ENCODE data around the gene DHX32.

DHX32 gene

DNA sequence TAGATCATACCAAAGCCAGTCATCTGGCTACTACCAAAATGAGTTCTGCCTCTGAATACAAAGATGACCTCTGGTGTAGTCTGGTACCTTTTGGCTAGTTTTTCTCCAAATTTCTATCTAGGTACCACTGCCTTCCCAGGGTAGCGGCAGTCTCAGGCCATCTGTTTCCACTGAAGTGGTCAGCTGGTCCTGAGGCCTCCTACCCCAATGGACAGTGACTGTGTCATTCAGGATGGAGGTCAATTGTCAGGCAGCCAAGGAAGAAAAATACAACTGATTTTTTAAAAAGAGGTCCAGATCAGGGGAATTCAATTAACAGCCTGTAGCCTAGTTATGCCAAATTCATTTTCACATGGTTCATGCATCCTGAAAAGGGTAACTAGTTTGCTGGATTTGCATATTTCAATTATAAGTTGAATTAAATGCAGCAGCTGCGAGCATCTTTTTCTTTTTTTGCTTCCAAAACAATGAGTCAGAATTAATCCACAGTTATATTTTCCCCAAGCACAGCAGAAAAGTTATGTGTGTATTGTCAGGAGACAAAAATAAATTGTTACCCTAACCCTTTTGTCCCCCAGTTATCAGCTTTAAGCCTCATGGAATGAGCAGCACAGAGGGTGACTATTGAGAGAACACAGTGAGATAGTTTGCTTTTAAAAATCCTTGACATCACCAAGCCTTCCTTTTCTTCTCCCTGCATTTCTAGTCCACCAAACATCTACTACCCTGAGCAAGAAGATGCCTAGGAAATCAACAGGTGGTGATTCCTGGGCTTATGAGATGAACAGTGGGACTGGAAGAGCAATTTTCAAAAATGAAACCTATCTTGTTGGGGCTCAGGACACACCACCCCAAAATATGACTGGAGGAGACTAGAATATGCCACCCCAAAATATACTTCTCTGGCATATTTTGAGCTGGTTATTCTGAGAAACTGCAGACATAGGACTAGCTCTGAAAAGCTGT lies 30.0 kb downstream of the DHX32 start:
- FAIRE-seq: no peak

DNA sequence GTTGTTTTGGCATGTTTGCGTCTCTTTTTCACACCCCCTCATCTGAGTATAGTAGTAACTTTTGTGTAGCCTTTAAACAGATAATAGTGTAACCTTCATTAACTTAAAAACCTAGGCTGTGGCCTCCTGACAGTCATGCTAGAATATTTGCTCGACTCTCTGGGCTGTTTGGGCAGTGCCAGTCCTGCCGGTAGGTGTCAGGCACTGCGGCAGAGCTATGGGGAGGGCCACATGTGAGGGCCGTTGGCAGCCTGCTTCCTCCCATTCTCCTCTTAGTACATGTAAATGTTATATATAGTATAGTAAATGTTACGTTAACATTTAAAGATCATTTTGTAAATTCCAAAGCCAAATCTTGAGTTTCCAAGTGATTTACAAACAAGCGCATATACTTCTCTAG lies 31.6 kb downstream of the DHX32 start:
- FAIRE-seq (no peak), DNase-seq (ENCODE audit: low spot score) (no peak)

More for the DNA sequence above, 30.0 kb downstream of the DHX32 start:
- DNase-seq (ENCODE audit: low spot score): no peak

DNA sequence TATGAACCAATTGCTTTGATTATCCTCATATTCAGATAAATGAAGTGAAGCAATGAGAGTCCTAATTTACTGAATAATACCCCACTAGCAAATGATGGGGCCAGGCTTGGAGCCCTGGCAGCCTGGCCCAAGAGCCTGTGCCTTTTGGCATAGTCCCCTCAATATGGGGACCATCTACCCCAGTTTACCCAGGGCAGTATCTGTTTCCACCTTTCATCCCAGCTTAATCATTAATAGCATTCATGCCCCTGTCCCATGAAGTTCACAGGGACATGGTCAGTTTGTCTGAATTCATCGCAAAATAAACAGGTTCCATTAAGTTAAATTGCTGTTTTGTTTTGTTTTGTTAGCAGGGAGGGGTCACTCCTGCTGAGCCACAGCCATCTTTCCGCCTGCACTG lies 32.2 kb downstream of the DHX32 start:
- no peak for FAIRE-seq
- DNase-seq (ENCODE audit: low spot score): no peak

DNA sequence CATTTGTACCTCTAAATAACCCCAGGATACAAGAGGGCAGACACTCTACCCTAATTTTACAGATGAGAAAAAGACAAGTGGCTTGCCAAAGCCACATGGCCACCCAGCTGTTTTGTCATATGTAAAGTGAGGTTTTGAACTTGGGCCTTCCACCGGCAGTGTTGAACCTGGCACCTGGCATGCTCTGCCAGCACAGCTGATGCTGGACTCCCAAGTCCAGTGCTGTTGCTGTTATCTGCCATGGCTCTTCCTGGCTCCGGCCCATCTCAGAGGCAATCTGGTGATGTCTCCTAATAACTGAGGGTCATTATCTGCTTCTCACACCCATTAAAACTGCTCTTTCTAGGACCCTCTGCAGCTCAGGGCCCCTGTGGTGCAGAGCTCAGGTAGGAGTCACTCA lies 32.7 kb downstream of the DHX32 start:
- FAIRE-seq: no peak

DNA sequence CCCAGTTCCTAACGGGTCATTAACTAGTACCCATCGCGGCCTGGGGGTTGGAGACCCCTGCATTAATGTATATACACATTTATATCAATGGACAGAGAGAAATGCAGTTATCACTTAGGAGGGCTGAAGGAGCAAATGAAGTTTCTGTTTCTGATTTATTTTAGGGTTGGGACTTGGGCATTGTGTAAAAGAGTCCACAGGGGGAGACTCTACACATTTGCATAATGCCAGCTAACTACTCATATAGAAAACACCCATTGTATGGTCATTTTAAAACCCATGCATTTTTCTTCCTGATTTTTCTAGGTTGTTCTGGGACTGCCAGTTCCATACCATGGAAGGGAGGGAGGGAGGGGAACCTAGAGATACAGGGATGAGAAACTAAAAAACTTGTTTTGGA lies 34.2 kb downstream of the DHX32 start:
- DNase-seq (ENCODE audit: low spot score): no peak
- no peak for FAIRE-seq

More for the DNA sequence above, 32.7 kb downstream of the DHX32 start:
- no peak for DNase-seq (ENCODE audit: low spot score)

DNA sequence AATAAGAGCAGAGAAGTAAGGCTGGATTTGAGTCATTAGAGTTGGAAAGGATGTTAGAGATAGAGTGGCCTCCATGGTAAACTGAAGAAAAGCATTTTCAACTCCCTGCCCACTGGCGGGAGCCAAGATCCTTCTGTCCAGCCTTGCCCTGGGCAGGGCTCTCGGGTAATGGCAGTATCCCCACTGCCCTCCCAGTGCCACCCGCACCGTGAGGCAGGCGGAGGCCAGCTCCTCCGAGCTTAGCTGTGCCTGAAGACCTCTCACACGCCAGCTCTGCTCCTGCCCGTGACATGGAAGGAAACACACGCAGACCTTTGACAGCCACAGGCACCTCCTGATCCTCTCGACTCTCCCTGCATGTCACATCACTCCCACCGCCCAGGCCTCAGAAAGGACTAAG lies 35.5 kb downstream of the DHX32 start:
- FAIRE-seq (no peak), DNase-seq (ENCODE audit: low spot score) (no peak)

DNA sequence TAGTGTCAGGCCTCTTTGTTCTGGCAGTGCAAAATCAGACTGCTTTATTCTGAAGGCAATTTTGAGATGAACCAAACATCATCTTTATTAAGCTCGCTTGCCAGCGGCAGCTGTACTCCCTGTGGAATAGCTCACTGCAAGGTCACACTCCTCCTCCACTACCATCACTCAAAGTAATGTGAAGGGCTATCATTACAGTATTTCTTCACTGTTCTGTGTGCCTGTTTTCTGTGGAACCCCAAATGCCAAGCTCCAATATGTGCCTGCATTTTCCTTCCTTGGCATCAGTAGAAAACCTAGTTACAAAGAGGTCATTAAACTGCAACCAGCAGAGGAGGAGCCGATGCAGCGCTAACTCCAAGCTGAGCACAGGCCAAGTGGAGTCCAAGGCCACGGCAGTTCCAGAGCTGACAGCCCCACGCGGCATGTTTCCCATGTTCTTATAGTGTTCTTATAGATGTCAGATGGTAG lies 36.3 kb downstream of the DHX32 start:
- FAIRE-seq (no peak), DNase-seq (ENCODE audit: low spot score) (no peak)

DNA sequence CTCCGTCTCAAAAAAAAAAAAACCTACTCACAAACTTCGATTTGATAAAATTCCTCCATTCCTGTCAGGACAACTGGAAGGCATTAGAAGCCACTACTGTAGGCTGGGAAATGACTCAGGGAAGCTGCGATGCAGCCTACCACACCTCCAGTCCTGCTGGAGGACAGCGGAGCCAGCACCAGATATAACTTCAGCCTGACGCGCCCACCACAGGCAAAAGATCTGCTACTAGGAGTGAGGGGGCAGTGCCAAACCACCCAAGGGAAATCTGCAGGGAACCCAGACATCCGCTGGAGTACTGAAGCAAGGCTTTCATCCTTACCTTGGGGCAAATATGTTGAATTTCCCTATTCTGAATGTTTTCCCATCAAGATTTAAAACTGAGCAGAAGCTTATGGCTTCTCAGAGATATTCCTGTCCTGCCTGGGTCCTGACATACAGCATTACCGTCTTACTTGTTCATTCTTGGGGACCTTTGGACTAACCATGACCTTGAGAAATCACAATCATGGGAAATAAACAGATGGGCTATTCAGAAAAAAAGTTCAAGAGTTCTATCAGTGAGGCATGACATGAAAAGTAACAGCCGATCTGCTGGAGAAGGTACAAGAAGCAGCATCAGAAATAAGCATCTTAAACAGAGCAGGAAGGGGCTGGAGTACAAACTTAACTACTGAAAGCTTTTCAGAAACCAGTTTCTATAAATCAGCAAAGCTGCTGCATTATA lies 37.3 kb downstream of the DHX32 start:
- FAIRE-seq (no peak), DNase-seq (ENCODE audit: low spot score) (no peak)

DNA sequence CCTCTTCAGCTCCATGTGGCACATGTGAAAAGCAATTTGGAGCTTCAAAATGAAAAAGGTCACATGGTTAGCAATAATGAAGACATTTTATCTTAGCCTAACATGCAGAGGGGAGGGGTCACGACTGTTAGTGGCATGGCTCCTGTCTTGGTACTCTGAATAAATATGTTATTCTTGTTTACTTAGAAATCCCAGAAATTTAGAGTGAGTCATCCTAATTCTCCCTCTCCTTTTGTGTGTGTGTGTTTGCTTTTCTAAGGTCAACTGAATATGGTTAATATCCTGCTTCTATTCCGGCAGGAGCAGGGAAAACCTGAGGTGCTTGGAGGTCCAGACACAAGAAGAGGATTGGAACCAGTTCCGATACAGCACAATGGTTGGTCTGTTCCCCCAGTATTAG lies 40.1 kb downstream of the DHX32 start:
- FAIRE-seq (no peak), DNase-seq (ENCODE audit: low spot score) (no peak)

DNA sequence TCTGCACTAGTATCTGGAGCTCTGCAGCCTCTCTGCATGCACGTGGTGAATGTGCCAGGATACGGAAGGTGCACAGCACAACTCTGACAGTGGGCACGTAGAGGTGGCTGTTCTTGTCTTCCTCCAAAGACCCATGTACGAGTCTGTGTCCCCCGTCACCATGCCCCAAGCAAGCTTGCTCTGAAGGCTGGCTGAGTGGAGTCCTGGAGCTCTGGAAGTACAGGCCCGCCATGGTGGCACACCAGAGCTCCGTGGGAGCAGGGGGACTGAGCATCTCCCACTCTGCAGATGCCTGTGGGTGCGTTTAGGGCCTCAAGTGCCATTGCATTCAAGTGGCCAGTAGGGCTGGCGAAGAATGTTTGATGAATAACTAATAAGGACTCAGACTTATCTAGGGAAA lies 40.7 kb downstream of the DHX32 start:
- no peak for FAIRE-seq
- DNase-seq (ENCODE audit: low spot score): no peak

DNA sequence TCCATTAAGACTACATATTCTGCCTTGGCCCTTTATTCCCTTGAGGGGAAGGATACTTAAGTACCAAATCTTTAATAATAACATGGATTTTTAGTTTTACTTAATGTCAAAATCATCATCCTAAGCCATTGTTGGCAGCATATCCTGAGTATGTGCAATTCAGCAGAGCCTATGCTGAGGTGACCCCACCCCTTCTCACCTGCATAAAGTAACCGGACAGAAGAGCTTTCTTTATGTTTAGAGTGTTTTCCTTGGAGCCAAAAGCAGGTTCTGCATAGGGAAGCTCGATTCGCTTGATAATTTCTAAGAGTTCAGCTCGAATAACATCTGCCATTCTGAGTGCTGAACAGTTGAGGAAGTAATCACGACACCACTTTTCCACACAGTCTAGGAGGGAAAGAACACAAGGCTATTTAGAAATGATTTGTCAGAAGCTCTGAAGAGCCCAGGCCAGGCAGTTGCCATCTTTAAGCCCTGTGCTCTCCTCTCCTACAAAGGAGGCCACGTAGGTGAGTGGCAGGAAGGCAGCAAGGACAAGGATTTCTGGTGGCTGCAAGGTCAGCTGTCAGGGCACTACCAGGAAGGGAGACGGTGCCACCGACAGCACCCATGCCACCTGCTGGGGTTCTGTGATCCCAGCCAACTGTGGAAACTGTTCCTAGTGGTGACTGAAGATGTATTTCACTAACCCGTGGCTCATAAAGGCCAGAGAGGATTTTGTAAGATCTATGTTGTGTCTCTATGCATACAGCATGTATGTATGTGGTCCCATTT lies 42.1 kb downstream of the DHX32 start:
- no peak for DNase-seq (ENCODE audit: low spot score)
- FAIRE-seq: no peak

DNA sequence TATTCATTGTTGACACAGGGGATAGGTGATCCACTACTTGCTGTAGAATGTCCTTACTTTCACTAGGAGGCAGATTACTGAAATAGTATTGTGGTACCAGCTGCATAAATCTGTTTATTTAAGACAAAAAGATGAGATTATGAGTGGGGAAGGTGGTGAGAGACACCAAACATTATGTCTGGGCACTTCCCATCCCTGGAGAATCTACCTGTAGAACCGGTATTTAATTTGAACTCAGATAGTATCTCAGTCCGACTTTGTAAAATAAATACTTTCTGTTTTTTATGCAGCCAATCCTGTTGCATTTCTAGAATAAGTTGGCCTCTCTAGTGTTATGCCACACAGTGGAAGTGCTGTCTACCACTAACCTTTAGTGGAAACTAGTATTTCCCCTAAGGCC lies 44.3 kb downstream of the DHX32 start:
- FAIRE-seq (no peak), DNase-seq (ENCODE audit: low spot score) (no peak)

DNA sequence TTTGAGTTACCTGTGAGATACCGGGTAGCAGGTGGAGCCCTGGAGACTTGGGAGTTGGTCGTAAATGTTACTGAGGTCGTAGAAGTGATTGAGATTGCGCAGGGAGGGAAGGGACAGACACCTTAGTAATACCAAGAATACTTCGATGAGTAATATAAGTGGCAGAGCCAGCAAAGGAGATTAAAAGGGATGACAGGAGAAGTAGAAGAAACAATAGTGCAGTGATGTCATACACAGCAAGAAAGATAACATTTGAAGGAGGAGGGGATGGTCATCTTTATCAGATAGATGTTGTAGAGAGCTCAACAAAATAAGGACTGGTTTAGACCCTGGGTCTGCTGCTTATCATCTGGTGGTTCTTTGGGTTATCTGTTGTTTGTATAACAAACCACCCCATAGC lies 52.8 kb downstream of the DHX32 start:
- DNase-seq (ENCODE audit: low spot score) (no peak), FAIRE-seq (no peak)

DNA sequence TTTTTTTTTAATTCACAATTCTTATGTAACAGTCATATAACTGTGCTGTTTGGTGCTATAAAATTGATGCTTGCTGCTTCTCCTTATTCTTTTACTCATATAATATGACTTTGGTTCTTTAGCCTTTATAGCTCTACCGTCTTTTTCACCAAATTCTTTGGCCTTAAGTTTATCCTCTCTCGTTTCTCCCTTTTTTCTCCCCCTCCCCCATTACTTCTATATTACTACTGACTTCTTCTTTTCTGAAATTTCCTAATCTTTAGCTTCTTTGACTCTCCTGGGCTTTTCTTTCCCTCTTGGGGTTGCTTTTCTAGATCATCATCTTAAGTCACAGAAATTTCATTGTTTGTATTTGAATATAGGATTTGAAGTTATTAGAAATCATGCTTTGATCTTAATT lies 54.0 kb downstream of the DHX32 start:
- DNase-seq (ENCODE audit: low spot score) (no peak), FAIRE-seq (no peak)

DNA sequence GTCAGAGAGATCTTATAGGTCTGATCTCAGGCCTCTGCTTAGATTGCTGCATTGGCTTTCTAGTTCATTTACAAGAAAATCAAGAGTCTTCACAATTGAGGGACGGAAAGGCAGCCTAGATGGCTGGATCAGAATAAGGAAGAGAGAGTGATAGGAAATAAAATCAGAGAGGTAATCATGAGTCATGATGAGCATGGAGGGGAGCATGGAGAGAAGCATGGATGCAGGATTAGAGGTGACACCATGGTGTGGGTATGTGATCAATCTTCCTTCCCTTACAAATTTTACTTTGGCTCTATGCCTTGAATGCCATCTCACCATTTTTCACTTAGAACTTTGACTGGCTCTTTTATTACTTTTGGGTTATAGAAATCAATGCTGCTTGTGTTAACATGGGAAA lies 56.4 kb downstream of the DHX32 start:
- FAIRE-seq (no peak), DNase-seq (ENCODE audit: low spot score) (no peak)

DNA sequence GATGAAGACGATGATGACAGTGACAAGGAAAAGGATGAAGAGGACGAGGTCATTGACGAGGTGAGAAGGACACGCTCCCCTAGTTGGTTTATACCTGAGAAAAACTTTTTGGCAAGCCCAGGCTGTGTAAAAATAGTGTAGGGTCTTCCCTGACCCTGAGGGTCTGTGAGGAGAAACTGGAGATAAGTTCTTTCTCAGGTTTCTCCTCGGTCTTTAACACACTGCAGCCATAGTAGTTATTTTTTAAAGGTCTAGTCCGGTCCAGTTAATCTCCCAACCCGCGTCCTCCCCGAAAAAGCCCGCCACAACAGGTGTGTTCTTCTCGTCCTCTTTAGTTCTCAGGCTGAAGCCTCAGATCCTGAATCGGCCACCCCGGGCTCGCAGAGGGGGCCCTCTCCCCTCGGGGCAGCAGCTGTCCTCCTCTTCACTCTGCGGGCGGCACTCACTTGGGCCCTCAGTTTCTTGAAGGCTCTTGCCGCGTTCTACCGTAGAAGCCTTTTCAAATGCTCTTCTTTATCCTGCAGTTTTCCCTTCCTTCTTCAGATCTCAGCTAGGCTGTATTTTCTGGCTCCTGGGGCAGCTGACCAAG lies 57.3 kb downstream of the DHX32 start:
- no peak for FAIRE-seq
- peak; percentile 5 for DNase-seq (ENCODE audit: low spot score)

DNA sequence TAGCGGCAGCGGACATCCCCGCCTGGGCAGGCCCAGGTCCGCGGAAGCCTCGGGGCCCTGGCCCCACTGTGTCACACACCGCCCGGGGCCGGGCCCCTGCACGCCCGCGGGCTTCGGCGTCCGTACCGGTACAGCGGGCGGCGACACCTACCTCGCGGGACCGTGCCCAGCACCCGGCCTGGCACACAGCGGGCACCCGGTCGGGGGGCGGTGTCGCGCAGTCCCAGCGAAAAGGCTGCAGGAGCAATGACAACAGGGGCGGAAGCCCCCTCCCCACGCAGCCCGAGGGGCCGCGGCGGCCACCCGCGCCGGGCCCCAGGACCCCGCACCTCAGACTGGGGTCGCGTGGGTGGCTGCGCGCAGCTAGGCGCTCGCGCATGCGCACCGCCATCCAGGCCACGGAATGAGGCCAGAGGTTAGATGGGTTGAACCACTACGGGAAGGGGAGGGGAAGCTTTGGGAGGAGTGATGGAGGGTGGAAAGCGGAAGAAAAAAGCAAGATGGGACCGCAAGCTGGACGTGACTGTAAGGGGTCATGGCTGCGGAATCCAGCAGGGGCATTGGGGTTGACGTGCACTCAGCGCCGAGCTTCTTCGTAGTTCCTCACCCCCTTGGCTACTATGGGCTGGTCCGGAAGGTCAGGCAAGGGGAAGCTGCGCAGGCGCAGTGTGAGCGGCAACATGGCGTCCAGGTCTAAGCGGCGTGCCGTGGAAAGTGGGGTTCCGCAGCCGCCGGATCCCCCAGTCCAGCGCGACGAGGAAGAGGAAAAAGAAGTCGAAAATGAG lies 58.0 kb downstream of the DHX32 start, which contains the start of the genes BCCIP and UROS:
BCCIP (plus strand) TSS at position 669 of the 785 bp plus-strand sequence; CDS start at position 681, 12 bp downstream.
UROS (minus strand) TSS at position 381 of the 785 bp plus-strand sequence. CDS start 6,759 bp downstream, outside the sequence.
- DNase-seq (ENCODE audit: low spot score) (peak; percentile 94), FAIRE-seq (peak; percentile 20)

DNA sequence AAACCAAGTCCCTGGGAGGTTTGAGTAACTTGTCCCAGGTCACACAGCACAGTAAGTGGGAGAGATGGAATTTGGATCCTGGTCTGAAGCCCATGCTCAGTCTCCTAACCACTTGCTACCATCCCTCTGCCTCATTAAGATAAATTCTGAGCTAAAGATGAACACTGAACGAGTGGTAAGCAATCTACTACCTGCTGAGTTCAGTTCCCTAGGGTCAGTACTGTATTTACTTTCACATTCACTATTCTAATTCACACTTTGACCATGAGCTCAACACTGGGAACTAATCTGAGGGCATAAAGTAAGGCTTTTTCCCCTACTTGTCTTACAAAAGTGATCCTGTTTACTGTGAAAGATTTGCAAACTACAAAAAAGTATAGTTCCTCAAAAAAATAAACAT lies 60.4 kb downstream of the DHX32 start:
- FAIRE-seq: no peak
- no peak for DNase-seq (ENCODE audit: low spot score)

DNA sequence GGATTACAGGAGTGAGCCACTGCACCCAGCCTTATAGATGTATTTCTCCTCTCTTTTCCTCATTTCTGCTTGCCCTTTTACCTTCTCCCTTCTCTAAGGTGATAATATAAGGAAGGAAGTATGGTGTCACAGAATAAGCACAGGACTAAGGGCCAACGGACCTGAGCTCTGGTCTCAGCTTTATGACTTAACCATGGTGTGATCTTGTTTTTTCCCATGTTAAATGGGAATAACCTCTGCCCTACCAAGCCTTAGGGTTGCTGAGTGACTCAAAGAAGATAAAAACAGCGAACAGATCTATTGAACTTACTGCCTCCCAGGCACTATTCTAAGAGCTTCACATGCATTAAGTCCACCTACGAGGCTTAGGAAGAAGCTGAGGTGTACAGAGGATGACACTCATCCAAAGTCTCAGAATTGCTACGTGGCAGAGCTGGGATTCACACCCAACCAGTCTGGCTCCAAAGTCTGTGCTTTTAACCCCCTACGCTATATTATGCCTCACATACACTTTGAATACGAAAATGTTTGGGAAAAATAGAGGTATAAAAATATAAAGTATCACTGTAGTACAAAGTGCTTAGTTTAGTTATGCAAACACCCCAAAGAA lies 63.6 kb downstream of the DHX32 start:
- no peak for DNase-seq (ENCODE audit: low spot score)
- no peak for FAIRE-seq

DNA sequence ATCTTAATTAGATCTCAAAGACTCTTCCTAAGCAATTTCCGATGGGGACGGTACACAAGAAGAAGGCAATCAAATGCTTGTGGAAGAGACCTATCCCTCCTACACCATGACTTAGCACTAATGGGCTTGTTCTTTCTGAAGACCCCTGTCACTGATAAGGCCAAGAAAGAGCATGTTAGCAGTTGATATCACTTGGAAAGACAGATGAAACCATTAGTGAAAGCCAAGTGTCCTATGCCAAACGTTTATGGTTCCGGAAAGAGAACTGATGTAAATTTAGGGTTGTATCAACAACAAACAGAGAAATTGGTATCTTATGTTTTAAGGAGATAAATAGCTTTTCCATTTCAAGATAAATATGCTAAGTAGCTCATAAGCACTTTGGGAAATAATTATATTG lies 64.5 kb downstream of the DHX32 start:
- FAIRE-seq: no peak
- no peak for DNase-seq (ENCODE audit: low spot score)
